Heart left ventricle (tissue), 13 donors: ENCODE data around the gene FXYD3.

Source experiments
- CTCF ChIP-seq, 12 donors: fragments of 200-600 bp; sonication (generic) in 4 of 12; IDR thresholded peaks; one replicate each; pipeline versions ENCODE4 v1.5.0 to v1.8.0; 2018 to 2022; ENCODE audit warnings: antibody characterized with exemption in 12 of 12, mild to moderate bottlenecking in 5 of 12
- POLR2A ChIP-seq, 2 donors: fragments of 450-650 bp; IDR thresholded peaks; one replicate each; pipeline ENCODE4 v1.6.1; 2017; ENCODE audit warnings: antibody characterized with exemption in 2 of 2, mild to moderate bottlenecking in 2 of 2, moderate library complexity in 2 of 2
- donor health status: ischemic (EF 13 %, LVEDD 7.1; RV severe dilation, severe dysfunction).
- donor health status: DM: no; HTN: yes; CAD: no.
- donor health status: DM: no; HTN: no; CAD: no.
- donor health status: ischemic (EF 25% LVEDD 6.9; RV normal size, moderate dysfunction).
- donor health status: ischemic (EF 25% LVEDD 5.7; RV mildly dilated, moderate dysfunction).
- donor health status: ischemic (EF 35%, LVEDD 5.7; RV mildly dilated, moderate dysfunction).
- donor health status: nonischemic (EF 11% LVEDD 7.7; RV severe dilation, severe dysfunction).
- donor health status: DM: yes; HTN: yes; CAD: no.
- donor health status: PGD.
- donor health status: ischemic (EF 29% LVEDD 5.4; RV normal size, mild dysfunction).
- donor health status: nonischemic (EF 23%, LVEDD 6.1; RV moderate dilation, normal function).

GRCh38 chr19:35167251-35168119 lies 51.9 kb downstream of the FXYD3 start:
- TF ChIP-seq CTCF (IDR thresholded peaks at IDR 0.05) (no peak), POLR2A (IDR thresholded peaks at IDR 0.05) (no peak)
